HG03439 (cell line): ENCODE measurements around the gene ADCY9.
"Not testable (repeated sequence)": the region's sequence is repeated elsewhere in the genome, so short reads cannot be mapped to it uniquely, and the experiment has no call there.

Experiments
- ATAC-seq: cut with Tn5 transposase; IDR thresholded peaks from one replicate; pipeline ENCODE4 v1.9.1; 2021; ENCODE audit warnings: mild to moderate bottlenecking, moderate library complexity; ENCODE audit not compliant: unreplicated experiment

The ADCY9 gene

DNA sequence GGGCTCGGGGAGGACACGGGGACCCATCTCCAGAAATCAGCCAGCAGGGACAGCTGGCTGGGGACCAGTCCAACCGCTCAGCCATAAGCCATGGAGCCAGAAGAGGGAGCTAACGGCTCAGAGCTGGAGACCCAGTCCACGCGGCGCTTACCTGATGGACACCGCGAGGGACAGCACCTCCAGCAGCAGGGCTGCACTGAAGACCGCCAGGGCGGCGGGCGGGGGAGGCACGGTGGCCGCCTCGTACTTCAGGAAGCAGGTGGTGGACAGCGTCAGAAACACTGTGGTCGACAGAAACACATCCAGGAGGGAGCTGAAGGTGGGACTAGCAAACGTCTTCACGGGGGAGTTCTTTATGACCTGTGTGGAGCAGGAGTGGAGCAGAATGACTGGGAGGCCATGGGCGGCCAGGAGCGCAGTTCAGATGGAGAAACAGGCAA lies 133.1 kb downstream of the ADCY9 start:
- no peak for ATAC-seq

DNA sequence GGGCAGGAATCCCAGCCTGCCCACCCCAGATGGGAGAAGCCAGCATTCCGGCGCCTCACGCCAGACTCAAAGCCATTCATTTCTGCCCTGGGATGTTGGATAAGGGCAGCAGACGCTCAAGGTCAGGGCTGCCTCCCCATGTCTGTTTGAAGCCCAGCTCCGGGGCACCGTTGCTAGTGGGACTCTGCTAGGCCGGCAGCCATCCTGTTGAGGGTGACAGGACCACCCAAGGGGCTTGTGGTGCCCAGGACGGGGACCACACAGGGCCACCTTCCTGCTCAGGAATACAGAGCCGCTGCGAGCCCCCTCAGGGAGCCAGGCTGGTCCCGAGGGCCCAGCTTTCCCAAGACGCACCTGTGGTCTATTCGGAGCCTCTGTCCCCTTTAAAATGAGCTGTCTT lies 134.0 kb downstream of the ADCY9 start:
- no peak for ATAC-seq

DNA sequence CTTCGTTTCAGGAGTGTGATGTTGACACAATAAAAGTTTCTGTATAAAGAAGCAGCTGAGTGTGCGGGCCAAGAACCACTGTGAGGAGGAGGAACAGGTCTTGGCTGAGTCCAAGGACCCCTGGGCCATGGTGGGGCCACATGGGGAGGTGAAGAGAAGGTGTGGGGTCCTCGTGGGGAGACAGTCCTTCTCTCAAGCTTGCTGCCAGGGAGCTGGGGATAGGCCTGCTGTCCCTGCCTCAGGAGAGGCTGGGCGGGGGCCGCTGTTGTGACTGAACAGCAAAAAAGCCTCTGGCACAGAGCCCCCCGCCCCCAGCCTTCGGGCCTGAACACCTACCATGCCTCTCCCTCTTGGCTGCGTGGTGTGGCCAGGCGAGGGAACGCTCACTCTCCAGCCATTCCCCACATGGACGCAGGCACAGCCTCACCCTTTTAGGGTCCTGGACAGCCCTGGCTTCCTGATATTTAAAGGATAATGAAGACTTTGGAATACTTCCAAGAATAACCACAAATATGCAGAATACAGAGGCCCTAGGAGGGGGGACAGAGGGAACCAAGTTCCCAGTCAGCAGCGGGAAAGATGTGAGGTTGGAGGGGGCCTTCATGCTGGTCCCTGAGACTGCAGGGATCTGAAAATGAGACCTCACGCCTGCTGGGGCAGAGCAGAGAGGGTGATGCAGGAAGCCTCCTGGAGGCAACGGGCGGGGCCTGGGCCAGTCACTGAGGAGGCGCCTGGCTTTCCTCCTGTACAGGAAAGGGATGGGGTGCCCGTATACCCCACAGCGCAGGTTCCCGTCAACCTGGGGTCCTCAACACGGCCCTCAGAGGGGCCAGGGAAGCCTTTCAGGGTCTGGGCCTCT lies 135.8 kb downstream of the ADCY9 start:
- no peak for ATAC-seq

DNA sequence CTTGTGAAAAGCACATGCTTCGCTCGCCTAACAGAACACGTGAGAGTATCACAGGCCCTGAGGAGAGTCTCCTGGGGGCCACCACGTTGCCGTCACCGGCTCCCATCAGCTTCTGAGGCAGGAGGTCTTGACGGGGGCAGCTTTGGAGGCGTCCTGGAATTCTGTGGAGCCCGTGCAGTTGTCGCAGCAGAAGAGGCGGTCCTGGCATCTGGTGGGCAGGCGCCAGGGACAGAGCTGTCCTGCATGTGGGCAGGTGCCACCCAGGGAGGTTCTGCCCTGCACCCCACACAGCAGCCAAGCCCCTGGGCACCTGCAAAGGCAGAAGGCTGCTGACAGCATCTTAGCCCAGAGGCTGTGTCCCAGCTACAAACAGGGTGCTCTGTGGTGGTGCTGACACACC lies 136.7 kb downstream of the ADCY9 start:
- no peak for ATAC-seq

DNA sequence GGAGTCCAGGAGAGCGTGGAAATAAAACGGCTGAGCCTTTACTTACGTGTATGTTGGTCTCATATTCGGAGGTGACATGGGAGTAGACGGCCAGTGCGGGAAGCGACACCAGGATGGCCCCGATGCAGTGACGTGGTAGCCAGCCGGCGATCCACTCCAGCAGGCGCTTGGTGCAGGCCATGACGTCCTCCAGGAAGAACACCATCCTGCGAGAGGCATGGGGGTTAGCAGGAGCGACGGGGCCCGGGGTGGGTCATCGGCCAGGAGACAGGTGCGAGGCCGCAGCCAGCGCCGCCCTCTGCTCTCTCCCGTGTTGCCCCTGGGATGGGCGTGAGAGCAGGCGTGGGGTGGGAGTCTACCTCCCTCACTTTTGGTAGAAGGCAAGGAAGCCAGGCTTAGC lies 137.2 kb downstream of the ADCY9 start:
- no peak for ATAC-seq

DNA sequence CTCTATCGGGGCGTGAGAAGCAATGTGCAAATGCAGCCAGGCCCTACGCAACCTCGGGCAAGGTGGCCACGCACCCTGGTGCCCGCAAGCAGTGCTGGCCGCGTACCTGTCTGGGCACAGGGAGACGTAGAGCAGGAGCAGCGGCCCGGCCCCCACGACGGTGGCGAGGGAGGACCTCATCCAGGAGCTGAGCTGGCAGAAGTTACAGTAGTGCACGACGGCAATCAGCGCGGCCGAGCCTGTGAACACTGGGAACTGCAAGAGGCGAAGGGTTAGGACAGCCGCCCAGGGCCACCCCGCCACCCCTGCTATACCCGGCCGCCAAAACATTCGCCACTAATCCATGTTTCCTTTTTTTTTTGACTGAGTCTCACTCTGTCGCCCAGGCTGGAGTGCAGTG lies 138.9 kb downstream of the ADCY9 start:
- ATAC-seq, result no peak

DNA sequence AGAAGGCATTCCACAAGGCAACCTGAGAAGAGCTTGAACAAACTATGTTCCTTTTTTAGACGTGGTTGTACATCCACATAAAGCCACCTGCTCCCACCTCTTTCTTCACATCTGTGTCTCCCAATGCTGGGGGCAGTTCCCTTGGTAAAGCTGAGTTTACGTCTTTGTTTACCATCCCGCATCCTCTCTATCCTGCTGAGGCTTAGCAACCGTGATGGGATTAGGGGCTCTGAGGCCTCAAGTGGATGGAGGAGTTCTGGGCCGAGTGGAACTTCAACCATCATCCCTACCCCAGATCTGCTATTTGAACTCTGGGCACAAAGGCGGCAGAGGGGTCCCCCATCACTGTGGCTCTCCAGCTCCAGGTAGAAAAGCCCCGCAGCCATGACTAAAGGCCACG lies 141.5 kb downstream of the ADCY9 start:
- ATAC-seq, result no peak

DNA sequence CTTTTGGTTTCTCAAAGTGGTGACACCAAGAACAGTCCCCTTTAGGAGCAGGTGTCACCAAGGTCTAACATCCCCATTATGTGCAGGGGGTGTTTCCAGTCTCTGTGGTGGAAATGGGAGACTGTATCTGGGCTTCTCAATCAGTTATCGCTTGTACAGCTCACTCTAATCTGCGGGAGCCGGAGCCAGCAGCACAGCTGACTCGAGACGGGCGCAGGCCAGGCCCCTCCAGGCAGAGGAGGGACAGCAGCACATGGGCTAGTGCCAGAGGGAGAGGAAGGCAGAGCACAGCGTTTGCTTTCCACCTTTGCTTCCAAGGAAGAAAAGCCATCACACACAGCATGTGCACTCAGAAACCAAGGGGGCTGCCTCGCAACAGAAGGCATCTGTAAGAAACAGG lies 144.5 kb downstream of the ADCY9 start:
- ATAC-seq, result no peak

DNA sequence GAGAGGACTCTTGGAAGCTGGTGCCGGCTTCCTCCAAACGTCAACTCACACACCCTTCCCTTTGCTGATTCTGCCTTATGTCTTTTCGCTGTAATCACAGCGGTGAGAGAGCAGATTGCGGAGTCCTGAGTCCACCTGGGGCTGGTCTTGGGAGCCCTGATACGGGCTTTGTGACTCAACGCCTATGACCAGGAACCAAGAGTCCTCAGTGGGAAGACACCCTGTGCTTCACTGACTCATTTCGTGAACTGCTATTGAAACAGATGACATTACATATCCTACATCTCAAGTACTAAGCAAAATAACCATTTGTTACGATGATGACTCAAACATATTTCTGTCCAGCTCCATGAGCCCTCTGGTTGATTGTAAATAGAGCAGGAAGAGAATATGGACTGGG lies 145.0 kb downstream of the ADCY9 start:
- ATAC-seq, result no peak

DNA sequence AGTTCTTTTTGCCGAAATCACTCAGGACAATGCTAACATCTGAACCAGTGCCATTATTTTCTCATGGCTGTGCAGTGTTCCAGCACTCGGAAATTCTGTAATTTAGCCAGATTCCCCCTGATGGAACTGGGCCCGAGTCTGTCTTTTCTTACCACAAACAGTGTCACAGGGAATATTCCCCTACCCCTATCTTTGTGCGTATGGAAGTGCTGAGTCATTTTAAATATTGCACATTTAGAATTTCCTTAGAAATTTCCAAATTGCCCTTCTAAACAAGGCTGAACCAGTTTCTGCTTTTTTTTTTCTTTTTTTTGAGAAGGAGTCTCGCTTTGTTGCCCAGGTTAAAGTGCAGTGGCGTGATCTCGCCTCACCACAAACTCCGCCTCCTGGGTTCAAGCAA lies 147.7 kb downstream of the ADCY9 start:
- ATAC-seq, result no peak

DNA sequence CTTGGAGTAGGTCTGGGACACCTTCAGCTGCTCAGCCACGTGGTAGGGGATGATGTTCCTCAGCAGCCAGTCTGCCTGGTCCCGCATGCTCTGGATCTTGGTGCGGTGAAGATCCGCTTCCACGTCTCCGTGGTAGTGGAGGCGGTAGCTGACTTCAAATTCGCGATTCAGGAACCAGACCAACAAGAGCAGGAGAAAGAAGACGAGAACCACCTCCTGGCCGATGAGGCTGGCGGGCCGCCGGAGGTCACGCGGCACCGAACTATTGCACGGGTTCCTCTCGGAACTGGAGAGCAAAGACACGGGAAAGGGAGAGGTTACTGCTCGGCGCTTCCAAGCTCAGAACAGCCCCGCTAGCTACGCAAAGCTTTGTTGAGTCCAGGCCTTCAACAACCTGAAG lies 149.6 kb downstream of the ADCY9 start:
- ATAC-seq, result no peak

DNA sequence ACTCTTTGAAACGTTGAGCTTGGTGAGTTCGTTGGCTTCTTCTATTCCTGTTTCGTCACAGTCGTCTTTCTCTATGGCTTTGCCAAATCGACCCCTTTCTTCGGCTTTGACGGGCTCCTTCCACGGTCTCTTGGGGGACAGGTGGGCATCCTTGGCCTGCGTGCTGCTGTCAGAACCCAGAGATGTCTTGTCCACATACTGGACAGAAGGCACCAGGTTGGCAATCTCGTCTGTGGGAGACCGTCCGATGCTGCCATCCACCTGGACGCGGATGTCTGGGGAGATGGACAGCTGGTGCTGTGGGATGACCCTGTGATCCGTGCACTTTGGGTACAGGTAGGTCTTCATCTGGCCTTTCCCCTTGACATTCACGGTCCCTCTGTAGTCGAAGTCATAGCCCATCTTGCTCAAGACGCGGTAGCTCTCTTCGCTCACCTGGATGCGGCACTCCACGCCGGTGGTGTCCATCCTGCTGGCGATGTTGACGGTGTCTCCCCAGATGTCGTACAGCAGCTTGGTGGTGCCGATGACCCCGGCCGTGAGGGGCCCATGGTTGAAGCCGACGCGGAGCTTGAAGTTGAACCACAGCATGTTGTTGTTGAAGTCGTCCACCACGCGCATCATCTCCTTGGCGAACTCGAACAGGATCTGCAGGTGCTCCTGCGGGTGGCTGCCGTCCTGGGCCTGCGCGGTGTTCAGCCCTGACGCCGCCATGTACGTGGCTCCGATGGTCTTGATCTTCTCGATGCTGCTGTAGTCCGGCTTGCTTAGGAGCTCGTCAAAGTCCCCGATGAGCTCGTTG lies 150.3 kb downstream of the ADCY9 start:
- no peak for ATAC-seq

DNA sequence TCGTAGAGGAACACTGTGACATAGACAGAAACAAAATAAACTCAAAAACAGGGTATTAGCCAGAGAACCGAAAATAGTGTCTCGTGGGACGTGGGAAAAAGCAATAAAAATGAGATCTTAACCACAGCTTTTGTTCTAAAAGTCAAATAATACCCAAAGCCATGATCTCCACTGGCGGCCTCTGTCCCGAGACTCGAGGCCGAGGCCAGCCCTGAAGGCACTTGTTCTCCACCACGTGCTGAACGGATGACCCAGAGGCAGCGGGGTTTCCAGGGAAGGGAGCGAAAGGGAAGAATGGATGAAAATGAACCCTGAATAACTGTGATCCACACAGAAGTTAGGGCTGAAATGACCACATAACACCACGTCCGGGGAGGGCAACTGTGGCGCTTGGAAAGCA lies 150.9 kb downstream of the ADCY9 start:
- ATAC-seq, result no peak

DNA sequence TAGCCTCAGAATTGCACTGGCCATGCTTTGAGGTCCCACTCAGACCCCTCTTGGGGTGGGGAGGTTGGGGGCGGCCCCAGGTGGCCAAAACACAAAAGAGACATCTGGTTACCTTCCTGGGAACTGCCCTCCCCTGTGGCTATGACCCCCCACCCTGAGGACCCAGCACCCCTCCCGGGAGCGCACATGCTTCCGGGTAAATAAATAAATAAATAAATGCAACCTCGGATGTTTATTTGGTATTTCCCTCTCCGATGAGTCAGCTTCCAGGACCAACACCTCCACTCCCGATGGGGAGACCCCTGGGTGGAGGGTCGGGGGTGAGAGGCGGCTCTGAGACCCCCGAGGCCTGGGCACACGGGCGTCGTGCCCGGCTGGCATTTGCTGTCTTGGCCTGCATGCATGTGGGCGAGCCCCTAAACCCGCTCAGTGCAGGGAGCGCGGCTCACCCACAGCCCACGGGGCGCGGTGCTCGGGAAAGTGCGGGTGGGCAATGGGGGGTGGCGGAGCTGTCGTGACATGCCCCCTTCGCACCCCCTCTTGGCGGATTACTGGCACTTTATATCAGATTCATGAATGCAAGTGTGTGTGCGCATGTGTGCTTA lies 151.5 kb downstream of the ADCY9 start:
- ATAC-seq, result no peak

DNA sequence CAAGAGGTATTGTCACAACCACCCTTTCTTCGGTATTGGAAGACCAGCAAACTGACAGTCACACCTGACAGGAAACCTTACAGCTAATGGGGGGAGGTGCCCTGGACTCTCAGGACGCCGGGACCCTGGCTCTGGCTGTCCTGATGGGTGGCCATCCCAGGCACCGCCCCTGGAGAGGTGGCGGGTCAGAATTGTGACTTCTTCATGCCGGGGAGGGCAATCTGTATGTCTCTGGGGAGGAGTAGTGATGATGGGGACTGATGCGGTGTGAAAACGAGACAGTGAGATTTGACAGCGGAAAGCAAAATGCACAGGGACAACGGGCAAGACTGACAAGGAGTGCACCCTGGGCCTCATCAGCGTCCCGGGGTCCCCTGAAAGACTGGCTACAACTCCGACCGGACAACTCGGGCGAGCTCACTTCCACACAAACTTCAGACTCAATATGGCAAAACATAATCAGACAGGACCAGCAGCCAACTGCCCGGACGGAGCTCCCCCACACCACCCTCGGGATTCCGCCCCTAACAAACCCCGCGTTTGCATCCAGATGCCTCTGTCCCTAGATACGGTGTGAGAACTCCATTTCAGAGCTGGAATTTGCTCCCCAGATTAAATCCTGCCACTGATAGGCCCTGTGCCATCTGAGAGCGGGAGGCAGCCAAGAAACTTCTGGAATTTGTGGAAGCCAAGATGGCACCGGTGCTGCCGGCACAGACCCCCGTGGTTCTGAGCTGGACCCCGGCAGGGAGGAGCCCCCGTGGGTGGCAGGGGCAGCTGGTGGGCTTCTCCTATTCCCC lies 152.2 kb downstream of the ADCY9 start:
- ATAC-seq, result no peak

DNA sequence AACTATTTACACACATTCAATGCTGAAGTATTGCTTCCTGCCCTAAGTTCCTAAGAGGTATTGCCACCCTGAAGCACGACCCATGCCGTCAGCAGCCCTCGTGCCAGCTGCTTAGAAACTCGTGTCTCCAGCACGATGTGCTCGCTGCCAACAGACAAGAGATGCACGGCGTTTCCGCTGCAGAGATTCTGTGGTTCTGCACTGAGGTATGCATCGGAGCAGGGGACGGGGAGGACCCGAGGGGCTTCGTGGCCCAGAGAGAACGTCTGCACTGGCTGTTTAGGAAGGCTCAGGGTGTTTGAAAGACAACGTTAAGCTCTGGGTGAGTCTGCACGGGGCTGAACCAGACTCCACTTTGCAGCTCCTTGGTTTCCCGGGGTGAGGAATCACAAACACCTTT lies 153.0 kb downstream of the ADCY9 start:
- no peak for ATAC-seq

DNA sequence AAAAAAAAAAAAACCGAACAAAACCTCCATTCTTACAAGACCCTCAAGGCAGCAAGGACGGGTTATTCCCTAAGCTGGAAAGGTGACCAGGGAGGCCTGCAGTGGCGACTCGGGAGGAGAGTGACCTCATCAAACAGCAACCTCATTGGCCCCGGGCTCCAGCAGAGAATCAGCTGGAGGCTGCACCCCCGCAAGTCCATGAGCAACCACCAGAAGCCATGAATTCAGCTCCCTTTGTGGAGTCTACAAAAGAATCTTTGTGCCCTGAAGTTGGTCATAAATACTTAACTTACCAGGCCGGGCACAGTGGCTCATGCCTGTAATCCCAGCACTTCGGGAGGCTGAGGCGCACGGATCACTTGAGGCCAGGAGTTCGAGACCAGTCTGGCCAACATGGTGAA lies 154.8 kb downstream of the ADCY9 start:
- no peak for ATAC-seq

DNA sequence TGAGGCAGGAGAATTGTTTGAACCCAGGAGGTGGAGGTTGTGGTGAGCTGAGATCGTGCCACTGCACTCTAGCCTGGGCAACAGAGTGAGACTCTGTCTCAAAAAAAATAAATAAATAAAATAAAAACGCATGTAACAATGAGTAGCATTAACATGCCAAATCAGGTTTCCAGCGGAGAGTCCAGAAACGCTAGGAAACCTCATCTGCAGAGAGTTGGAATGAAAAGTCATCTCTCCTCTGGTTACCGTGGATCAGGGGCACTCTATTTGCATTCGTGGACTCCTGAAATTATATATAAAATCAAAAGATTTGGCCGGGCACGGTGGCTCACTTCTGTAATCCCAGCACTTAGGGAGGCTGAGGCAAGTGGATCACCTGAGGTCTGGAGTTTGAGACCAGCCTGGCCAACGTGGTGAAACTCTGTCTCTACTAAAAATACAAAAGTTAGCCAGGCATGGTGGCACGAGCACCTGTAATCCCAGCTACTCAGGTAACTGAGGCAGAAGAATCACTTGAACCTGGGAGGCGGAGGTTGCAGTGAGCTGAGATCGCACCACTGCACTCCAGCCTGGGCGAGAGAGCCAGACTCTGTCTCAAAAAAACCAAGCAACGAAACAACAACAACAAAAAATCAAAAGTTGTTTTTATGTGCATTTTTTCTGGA lies 156.2 kb downstream of the ADCY9 start:
- ATAC-seq, result not testable (repeated sequence)

DNA sequence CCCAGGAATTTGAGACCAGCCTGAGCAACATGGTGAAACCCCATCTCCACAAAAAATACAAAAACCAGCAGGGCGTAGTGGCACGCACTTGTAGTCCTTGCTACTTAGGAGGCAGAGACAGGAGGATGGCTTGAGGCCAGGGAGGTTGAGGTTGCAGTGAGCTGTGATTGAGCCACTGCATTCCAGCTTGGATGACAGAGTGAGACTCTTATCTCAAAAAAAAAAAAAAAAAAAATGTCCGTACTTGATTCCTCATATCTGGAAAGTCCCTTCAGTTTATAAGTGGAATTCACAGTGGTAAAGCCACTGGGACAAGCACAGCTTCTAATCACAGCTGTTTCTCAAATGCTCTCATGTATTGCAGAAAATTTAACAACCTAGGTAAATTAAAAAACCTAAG lies 157.1 kb downstream of the ADCY9 start:
- ATAC-seq, result no peak

DNA sequence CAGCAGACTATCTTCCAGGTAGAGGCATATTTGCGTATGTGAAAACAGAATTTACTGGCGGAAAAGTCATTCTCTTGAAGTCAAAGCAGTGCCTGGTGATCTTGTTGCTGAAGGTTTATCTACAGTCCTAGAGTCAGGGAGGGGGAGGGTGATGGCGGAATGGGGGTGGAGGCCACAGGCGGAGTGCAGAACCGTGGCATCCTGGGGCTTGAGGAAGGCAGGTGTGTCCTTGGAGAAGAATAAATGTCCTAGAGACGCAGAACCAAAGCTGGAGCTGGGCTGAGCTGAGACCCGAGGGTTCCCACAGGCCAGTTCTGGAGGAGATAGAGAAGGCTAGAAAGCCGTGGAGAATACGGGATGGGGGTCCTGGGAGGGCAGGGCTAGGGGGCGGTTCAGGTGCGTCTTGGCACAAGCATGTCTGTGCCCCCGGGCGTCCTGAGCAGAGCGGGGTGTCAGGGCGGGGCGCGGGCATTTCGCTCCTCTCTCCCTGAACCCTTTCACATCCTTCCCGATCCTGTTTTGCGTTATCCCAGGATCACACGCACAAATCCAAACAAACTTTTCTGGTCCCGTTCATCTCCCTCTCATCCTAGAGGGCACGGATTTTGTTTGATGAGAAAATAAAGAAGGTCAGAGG lies 158.8 kb downstream of the ADCY9 start:
- ATAC-seq, result no peak
